Coronary artery (tissue), 2 donors: Measurements from ENCODE around the gene COMP.

Experiments
- DNase-seq: peaks from one replicate; pipeline ENCODE4 v3.0.0-alpha.2; 2017; ENCODE audit warnings: low spot score
- H3K27ac ChIP-seq, 2 donors: fragments of 200-600 bp; sonication (generic); one replicate each; pipeline ENCODE4 v1.5.1; 2016 to 2019
- H3K4me3 ChIP-seq: fragments of 200-600 bp; sonication (generic); 2 replicates; pipeline ENCODE4 v1.5.1; 2016; ENCODE audit warnings: mild to moderate bottlenecking, moderate library complexity
- CTCF ChIP-seq: fragments of 200-600 bp; sonication (generic); IDR thresholded peaks from one replicate; pipeline ENCODE4 v1.5.1; 2019; ENCODE audit warnings: antibody characterized with exemption

COMP gene

GRCh38 chr19:18772620-18773587 lies 18.2 kb downstream of the COMP start:
- TF ChIP-seq CTCF = no peak
- Histone ChIP-seq H3K27ac (no peak overlapping the region), H3K4me3 (no peak overlapping the region)
- DNase-seq = no peak

- TF ChIP-seq CTCF = no peak
- H3K27ac ChIP-seq = no peak overlapping the region
- no peak for DNase-seq
- H3K4me3 ChIP-seq = no peak overlapping the region
Observed at GRCh38 chr19:18771328-18772242, 19.5 kb downstream of the COMP start.

- DNase-seq = no peak
- no peak for TF ChIP-seq CTCF
- Histone ChIP-seq H3K27ac (no peak overlapping the region), H3K4me3 (no peak overlapping the region)
Observed at GRCh38 chr19:18770663-18771327, 20.3 kb downstream of the COMP start.

GRCh38 chr19:18769989-18770528 lies 21.0 kb downstream of the COMP start:
- Histone ChIP-seq H3K27ac (no peak overlapping the region), H3K4me3 (no peak overlapping the region)
- DNase-seq = no peak
- no peak for TF ChIP-seq CTCF

- Histone ChIP-seq H3K27ac (no peak overlapping the region), H3K4me3 (no peak overlapping the region)
- TF ChIP-seq CTCF = no peak
- no peak for DNase-seq
Observed at GRCh38 chr19:18768997-18769891, 21.9 kb downstream of the COMP start.
